HEK293 (cell line): ENCODE results near the gene TGFBI.

Experiments used
- CTCF ChIA-PET: fragments of 350-600 bp; formaldehyde crosslinking; extraction: SDS; loops from one replicate; lab custom pipeline; 2021; ENCODE audit warnings: antibody characterized with exemption; lab: Yijun Ruan, JAX
- POLR2A ChIA-PET: fragments of 300-600 bp; formaldehyde crosslinking; extraction: SDS; loops from one replicate; lab custom pipeline; 2020; ENCODE audit warnings: antibody characterized with exemption, inconsistent platforms; lab: Yijun Ruan, JAX
- H3K27ac ChIP-seq: fragments of 200-500 bp; sonication (Bioruptor generic); 2 replicates; pipeline ENCODE4 v1.5.1; 2014; ENCODE audit warnings: low read depth, low read length, control low read depth, inconsistent platforms; ENCODE audit errors: extremely low read depth
- H3K36me3 ChIP-seq, 2 experiments: fragments of 200-500 bp in 1 of 2; sonication (Bioruptor generic) in 1 of 2; 1 replicate in 1 of 2; 2 replicates in 1 of 2; pipeline ENCODE4 v1.5.1; 2014 to 2017; ENCODE audit warnings: inconsistent platforms in 2 of 2, low read length in 2 of 2; ENCODE audit not compliant: control insufficient read depth in 2 of 2, insufficient read depth in 1 of 2
- H3K4me1 ChIP-seq: fragments of 200-500 bp; sonication (Bioruptor generic); 2 replicates; pipeline ENCODE4 v1.5.1; 2014; ENCODE audit warnings: mild to moderate bottlenecking, low read length, inconsistent platforms; ENCODE audit not compliant: control insufficient read depth, insufficient read depth
- H3K4me3 ChIP-seq: 2 replicates; pipeline ENCODE4 v1.5.1; 2011; ENCODE audit warnings: low read depth, mild to moderate bottlenecking, control low read depth, low read length, moderate library complexity
- H3K9me3 ChIP-seq: fragments of 200-500 bp; sonication (Bioruptor generic); 2 replicates; pipeline ENCODE4 v1.5.1; 2014; ENCODE audit warnings: low read depth, low read length, inconsistent platforms; ENCODE audit not compliant: control insufficient read depth, insufficient read depth
- ELK4 ChIP-seq: IDR thresholded peaks from 2 replicates; pipeline ENCODE4 v1.6.1; 2011; ENCODE audit warnings: mild to moderate bottlenecking, low read depth, low read length, borderline replicate concordance
- HOXC10 ChIP-seq: sonication (generic); formaldehyde crosslinking; IDR thresholded peaks from 2 replicates; pipeline ENCODE4 v1.8.1; 2023; ENCODE audit warnings: mild to moderate bottlenecking, missing genetic modification reagents
- REST ChIP-seq: fragments of 450-650 bp; formaldehyde crosslinking; IDR thresholded peaks from 2 replicates; pipeline ENCODE4 v1.5.1; 2016; ENCODE audit warnings: missing biosample characterization, missing genetic modification characterization
- SETDB1 ChIP-seq: IDR thresholded peaks from one replicate; pipeline ENCODE4 v1.6.1; 2017; ENCODE audit warnings: mild to moderate bottlenecking, low read length, moderate library complexity, mixed read lengths; ENCODE audit not compliant: insufficient read length
- ZNF138 ChIP-seq: fragments of 450-650 bp; formaldehyde crosslinking; IDR thresholded peaks from 2 replicates; pipeline ENCODE4 v1.5.1; 2016; ENCODE audit warnings: missing biosample characterization, missing genetic modification characterization, borderline replicate concordance
- ZNF223 ChIP-seq: fragments of 450-650 bp; formaldehyde crosslinking; IDR thresholded peaks from 2 replicates; pipeline ENCODE4 v1.5.1; 2016; ENCODE audit warnings: missing biosample characterization, missing genetic modification characterization
- ZNF311 ChIP-seq: fragments of 450-650 bp; formaldehyde crosslinking; IDR thresholded peaks from 2 replicates; pipeline ENCODE4 v1.5.1; 2017; ENCODE audit warnings: missing biosample characterization, missing genetic modification characterization, borderline replicate concordance
- ZNF404 ChIP-seq: fragments of 450-650 bp; formaldehyde crosslinking; IDR thresholded peaks from 2 replicates; pipeline ENCODE4 v1.5.1; 2017; ENCODE audit warnings: missing biosample characterization, missing genetic modification characterization
- ZNF426 ChIP-seq: fragments of 450-650 bp; formaldehyde crosslinking; IDR thresholded peaks from 2 replicates; pipeline ENCODE4 v1.5.1; 2017; ENCODE audit warnings: missing biosample characterization, missing genetic modification characterization, mild to moderate bottlenecking, inconsistent platforms, moderate library complexity
- ZNF449 ChIP-seq: fragments of 450-650 bp; formaldehyde crosslinking; IDR thresholded peaks from 2 replicates; pipeline ENCODE4 v1.5.1; 2017; ENCODE audit warnings: missing biosample characterization, mild to moderate bottlenecking, missing genetic modification characterization, moderate library complexity
- ZNF488 ChIP-seq: fragments of 450-650 bp; formaldehyde crosslinking; IDR thresholded peaks from 2 replicates; pipeline ENCODE4 v1.5.1; 2016; ENCODE audit warnings: missing biosample characterization, missing genetic modification characterization
- ZNF518A ChIP-seq: fragments of 450-650 bp; formaldehyde crosslinking; conservative IDR thresholded peaks from 2 replicates; pipeline ENCODE4 v1.5.1; 2016; ENCODE audit warnings: low read depth, missing biosample characterization, missing genetic modification characterization
- ZNF544 ChIP-seq: fragments of 450-650 bp; formaldehyde crosslinking; IDR thresholded peaks from 2 replicates; pipeline ENCODE4 v1.5.0; 2017; ENCODE audit warnings: missing biosample characterization, missing genetic modification characterization
- ZNF580 ChIP-seq: fragments of 450-650 bp; formaldehyde crosslinking; IDR thresholded peaks from 2 replicates; pipeline ENCODE4 v1.5.1; 2016; ENCODE audit warnings: missing biosample characterization, missing genetic modification characterization
- ZNF624 ChIP-seq: fragments of 450-650 bp; formaldehyde crosslinking; IDR thresholded peaks from 2 replicates; pipeline ENCODE4 v1.5.1; 2017; ENCODE audit warnings: missing biosample characterization, missing genetic modification characterization
- ZNF677 ChIP-seq: fragments of 450-650 bp; IDR thresholded peaks from 2 replicates; pipeline ENCODE4 v1.5.0; 2018; ENCODE audit warnings: missing biosample characterization, mild to moderate bottlenecking, missing genetic modification characterization, moderate library complexity
- ZNF707 ChIP-seq: fragments of 450-650 bp; formaldehyde crosslinking; IDR thresholded peaks from 2 replicates; pipeline ENCODE4 v1.5.1; 2016; ENCODE audit warnings: missing biosample characterization, missing genetic modification characterization

The TGFBI gene

GRCh38 chr5:136061630-136062365, 33.0 kb downstream of the TGFBI start:
- TF ChIP-seq SETDB1: no peak
- TF ChIP-seq ZNF518A (tag by site-specific recombination): no peak
- TF ChIP-seq ZNF677: no peak
- no peak for TF ChIP-seq ZNF138 (tag by site-specific recombination)
- TF ChIP-seq ZNF311: no peak
- TF ChIP-seq ELK4: no peak
- TF ChIP-seq ZNF449 (tag by site-specific recombination): no peak
- TF ChIP-seq ZNF426 (tag by site-specific recombination): no peak
- no peak for TF ChIP-seq ZNF544 (tag by site-specific recombination)
- TF ChIP-seq ZNF624 (tag by site-specific recombination): no peak
- TF ChIP-seq ZNF223 (tag by site-specific recombination): no peak
- TF ChIP-seq ZNF707: no peak
- TF ChIP-seq ZNF488 (tag by site-specific recombination): no peak
- no peak for TF ChIP-seq ZNF580 (tag by site-specific recombination)
- TF ChIP-seq REST: no peak
- TF ChIP-seq HOXC10: no peak
- no peak for TF ChIP-seq ZNF404
- POLR2A ChIA-PET: no interaction called here
- Histone ChIP-seq H3K9me3 (no peaks in the 10 kb centered on the region), H3K4me3 (no peak overlapping the region), H3K27ac (no peak overlapping the region), H3K4me1 (peaks cover 9% of the 10 kb centered on the region), H3K36me3 (no peaks in the 10 kb centered on the region)
- CTCF ChIA-PET: interaction anchor here (0.6 to 5.7 kb wide), 10 partner anchors 24 to 729 kb away, joined by 3 to 58 read pairs (median 3); no protein-coding TSS in a partner anchor
